ENCODE measurements around the gene CNN2.

Gene CNN2

DNA sequence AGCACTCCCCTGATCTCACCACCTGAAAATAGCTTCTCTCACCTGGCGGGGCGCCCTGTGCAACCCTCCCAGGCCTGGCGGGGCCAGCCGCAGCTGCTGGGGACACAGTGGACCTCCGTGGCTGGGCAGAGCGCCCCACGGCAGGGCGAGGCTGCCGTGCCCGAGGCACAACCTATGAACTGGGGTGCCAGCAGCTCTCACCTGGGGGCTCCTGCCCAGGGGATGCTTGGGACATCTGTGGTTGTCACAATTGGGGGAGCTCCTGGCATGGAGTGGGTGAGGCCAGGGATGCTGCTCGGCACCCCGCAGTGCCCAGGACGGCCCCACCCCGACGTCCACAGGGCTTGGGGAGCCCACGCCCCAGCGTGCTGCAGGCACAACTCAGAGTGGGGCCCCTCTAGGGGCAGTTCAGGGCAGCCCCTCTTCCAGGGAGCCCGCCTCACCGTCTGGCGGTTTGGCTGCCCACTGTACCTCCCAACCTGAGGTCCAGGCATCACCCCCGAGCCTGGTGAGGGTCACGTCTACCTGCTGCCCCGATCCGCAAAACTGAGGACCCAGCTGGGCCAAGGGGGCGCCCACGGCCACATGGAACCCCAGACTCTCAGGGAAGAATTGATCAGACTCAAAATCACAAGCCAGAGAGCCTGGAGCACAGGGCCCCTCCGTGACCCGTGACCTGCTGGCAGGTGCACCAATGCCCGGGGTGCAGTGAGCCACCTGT lies 11.2 kb upstream of the CNN2 start:
- TF ChIP-seq, protein P1, sequence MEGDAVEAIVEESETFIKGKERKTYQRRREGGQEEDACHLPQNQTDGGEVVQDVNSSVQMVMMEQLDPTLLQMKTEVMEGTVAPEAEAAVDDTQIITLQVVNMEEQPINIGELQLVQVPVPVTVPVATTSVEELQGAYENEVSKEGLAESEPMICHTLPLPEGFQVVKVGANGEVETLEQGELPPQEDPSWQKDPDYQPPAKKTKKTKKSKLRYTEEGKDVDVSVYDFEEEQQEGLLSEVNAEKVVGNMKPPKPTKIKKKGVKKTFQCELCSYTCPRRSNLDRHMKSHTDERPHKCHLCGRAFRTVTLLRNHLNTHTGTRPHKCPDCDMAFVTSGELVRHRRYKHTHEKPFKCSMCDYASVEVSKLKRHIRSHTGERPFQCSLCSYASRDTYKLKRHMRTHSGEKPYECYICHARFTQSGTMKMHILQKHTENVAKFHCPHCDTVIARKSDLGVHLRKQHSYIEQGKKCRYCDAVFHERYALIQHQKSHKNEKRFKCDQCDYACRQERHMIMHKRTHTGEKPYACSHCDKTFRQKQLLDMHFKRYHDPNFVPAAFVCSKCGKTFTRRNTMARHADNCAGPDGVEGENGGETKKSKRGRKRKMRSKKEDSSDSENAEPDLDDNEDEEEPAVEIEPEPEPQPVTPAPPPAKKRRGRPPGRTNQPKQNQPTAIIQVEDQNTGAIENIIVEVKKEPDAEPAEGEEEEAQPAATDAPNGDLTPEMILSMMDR (conservative IDR thresholded peaks at IDR 0.05; ENCODE audit: low read depth, low read length): no peak
- no peak overlapping the region for H3K4me3 ChIP-seq (IDR thresholded peaks at IDR 0.05; ENCODE audit: insufficient read depth, low read depth, low read length)
- no peak overlapping the region for H2AFZ ChIP-seq (ENCODE audit: low read depth)
- no peak overlapping the region for H3K27ac ChIP-seq
- H4K20me1 ChIP-seq (ENCODE audit: insufficient read depth): peaks cover 14% of the 10 kb centered on the region
- H3K9ac ChIP-seq: no peak overlapping the region
- H3K4me1 ChIP-seq (ENCODE audit: low read depth, poor library complexity, severe bottlenecking): peaks cover 17% of the 10 kb centered on the region
- no peak overlapping the region for H3K4me2 ChIP-seq
- no peaks in the 10 kb centered on the region for H3K36me3 ChIP-seq (ENCODE audit: insufficient read depth)
- peaks cover 55% of the 10 kb centered on the region for H3K79me2 ChIP-seq (ENCODE audit: insufficient read depth, low read depth)
- H3K27me3 ChIP-seq (ENCODE audit: insufficient read depth, low read depth): no peaks in the 10 kb centered on the region

DNA sequence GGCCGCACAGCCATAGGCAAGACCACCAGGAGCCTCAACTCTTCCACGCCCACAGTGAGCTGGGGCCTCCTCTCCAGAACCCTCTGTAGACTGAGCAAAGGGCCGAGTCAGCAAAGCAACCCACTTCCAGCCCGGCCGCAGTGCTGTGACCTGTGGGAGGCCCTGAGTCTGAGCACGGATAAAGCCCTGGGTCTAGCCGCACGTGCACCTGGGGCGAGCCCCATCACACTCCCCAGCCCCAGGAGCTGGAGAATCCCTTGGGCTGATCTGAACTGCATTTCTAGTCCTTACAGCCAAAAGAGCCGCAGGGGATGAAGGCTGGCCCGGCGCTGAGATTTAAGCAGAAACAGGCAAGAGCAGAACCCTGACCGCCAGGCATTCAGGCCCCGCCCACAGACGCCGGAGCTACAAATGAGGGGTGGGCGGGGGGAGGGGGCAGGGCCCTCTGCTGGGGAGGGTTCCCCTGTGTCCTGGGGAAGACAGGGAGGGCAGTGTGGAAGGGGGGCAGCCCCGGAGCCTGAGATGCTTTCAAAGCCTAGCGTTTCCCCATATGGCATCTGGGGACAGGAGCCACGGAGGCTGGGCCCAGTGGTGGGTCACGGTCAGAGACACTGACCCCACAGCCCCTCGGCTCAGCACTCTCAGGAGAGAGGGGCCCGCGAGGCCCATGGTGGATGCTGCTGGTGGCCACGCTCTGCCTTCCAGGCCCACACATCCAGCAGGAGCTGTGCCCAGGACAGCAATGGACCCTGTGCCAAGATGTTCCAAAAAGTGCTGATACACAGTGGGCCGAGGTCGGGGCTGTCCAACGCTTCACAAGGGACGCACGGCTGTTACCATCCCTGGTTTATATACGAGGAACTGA lies 10.4 kb upstream of the CNN2 start:
- Histone ChIP-seq H3K9ac (no peak overlapping the region), H3K4me1 (ENCODE audit: low read depth, poor library complexity, severe bottlenecking) (peaks cover 17% of the 10 kb centered on the region), H3K4me2 (no peak overlapping the region), H3K27me3 (ENCODE audit: insufficient read depth, low read depth) (no peaks in the 10 kb centered on the region), H4K20me1 (ENCODE audit: insufficient read depth) (peaks cover 14% of the 10 kb centered on the region), H3K36me3 (ENCODE audit: insufficient read depth) (no peaks in the 10 kb centered on the region), H3K27ac (no peak overlapping the region), H3K4me3 (IDR thresholded peaks at IDR 0.05; ENCODE audit: insufficient read depth, low read depth, low read length) (no peak overlapping the region), H3K79me2 (ENCODE audit: insufficient read depth, low read depth) (peaks cover 60% of the 10 kb centered on the region), H2AFZ (ENCODE audit: low read depth) (no peak overlapping the region)
- TF ChIP-seq, protein P1 (conservative IDR thresholded peaks at IDR 0.05; ENCODE audit: low read depth, low read length): no peak

DNA sequence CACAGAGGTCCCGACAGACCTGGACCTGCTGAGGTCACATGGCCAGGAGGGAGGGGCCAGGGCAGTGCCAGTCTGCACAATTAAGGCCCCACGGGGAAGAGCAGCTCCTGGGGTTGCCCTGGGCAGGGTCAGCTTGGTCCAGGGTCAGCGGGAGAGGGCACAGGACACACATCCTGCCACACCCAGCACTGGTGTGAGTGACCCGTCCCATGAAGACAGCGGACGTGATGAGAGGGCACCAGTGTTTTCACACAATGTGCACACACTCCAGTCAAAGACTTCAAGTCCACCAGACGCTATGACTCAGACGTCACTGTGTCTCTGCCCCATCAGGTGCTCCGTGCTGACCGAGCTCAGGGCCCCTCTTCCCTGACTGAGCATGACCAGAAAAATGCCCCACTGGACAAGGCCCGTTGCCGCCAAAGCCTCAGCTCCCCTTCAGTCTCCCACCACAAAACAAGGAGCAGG lies 9.7 kb upstream of the CNN2 start:
- H4K20me1 ChIP-seq (ENCODE audit: insufficient read depth): peaks cover 14% of the 10 kb centered on the region
- H2AFZ ChIP-seq (ENCODE audit: low read depth): no peak overlapping the region
- H3K36me3 ChIP-seq (ENCODE audit: insufficient read depth): no peaks in the 10 kb centered on the region
- peaks cover 60% of the 10 kb centered on the region for H3K79me2 ChIP-seq (ENCODE audit: insufficient read depth, low read depth)
- TF ChIP-seq, protein P1 (conservative IDR thresholded peaks at IDR 0.05; ENCODE audit: low read depth, low read length): no peak
- H3K27ac ChIP-seq: no peak overlapping the region
- H3K4me2 ChIP-seq: no peak overlapping the region
- H3K4me1 ChIP-seq (ENCODE audit: low read depth, poor library complexity, severe bottlenecking): peaks cover 19% of the 10 kb centered on the region
- H3K27me3 ChIP-seq (ENCODE audit: insufficient read depth, low read depth): no peaks in the 10 kb centered on the region
- no peak overlapping the region for H3K9ac ChIP-seq
- H3K4me3 ChIP-seq (IDR thresholded peaks at IDR 0.05; ENCODE audit: insufficient read depth, low read depth, low read length): no peak overlapping the region

DNA sequence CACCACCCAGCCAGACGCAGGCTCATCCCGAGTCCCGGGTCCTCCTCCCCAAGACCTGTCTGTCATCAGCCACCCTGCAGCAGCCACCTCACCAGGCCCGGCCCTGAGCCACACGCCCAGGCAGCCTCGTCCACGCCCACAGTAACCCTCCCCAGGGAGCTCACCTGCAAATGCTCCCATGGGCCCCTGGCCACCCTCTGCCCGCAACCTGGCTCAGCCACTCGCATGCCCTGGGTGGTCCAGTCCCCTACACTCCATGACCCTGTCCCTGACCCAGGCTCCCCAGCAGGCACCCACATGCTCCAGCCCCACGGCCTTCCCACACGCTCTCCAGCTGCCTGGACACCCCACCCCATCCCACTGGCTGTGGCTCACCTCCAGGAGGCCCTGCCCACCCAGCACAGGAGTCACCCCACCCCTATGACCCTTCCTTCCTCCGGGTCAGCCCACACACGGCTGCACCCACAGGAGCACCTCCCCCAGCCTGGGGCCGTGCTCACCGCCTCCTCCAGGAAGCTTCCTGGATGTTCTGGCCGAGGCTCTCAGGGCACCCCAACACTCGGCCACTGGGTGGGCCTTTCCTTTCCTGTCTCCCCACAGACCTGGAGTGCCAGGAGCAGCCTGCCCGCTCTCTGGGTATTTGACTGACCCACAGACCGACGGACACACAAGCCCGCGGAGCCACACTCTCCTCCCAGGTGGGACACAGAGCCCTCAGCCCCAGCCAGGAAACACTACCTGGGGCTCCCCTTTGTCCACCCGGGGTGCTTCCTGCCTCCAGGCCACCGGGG lies 9.1 kb upstream of the CNN2 start:
- peaks cover 22% of the 10 kb centered on the region for H3K4me1 ChIP-seq (ENCODE audit: low read depth, poor library complexity, severe bottlenecking)
- TF ChIP-seq, protein P1 (conservative IDR thresholded peaks at IDR 0.05; ENCODE audit: low read depth, low read length): no peak
- H3K27ac ChIP-seq: no peak overlapping the region
- H2AFZ ChIP-seq (ENCODE audit: low read depth): no peak overlapping the region
- no peak overlapping the region for H3K4me2 ChIP-seq
- no peaks in the 10 kb centered on the region for H3K27me3 ChIP-seq (ENCODE audit: insufficient read depth, low read depth)
- no peak overlapping the region for H3K4me3 ChIP-seq (IDR thresholded peaks at IDR 0.05; ENCODE audit: insufficient read depth, low read depth, low read length)
- peaks cover 60% of the 10 kb centered on the region for H3K79me2 ChIP-seq (ENCODE audit: insufficient read depth, low read depth)
- H3K36me3 ChIP-seq (ENCODE audit: insufficient read depth): no peaks in the 10 kb centered on the region
- H3K9ac ChIP-seq: no peak overlapping the region
- peaks cover 14% of the 10 kb centered on the region for H4K20me1 ChIP-seq (ENCODE audit: insufficient read depth)
